Myocyte (in vitro differentiated cells): ENCODE measurements around the gene PRSS36. TPM values are rescaled to one million over a fixed set of nuclear protein-coding genes. Genes with fewer than 3 reads are reported as not detected.
A peak's percentile ranks its signal among the peaks of the same experiment; 100 is the strongest.
"Not testable (repeated sequence)": the region's sequence is repeated elsewhere in the genome, so short reads cannot be mapped to it uniquely, and the experiment has no call there.

Experiments used
- DNase-seq: peaks from one replicate; pipeline ENCODE4 v3.0.0-alpha.2; 2012; ENCODE audit warnings: low read depth
- total RNA-seq: library from RNA; depleted of rRNA; stranded (reverse); fragments of >200 nt; gene quantifications from 2 replicates; pipeline ENCODE4 v1.2.3, GENCODE V29; 2014

PRSS36 gene
- total RNA-seq, 1 donor from 2014 or later = 0.51 TPM

DNA sequence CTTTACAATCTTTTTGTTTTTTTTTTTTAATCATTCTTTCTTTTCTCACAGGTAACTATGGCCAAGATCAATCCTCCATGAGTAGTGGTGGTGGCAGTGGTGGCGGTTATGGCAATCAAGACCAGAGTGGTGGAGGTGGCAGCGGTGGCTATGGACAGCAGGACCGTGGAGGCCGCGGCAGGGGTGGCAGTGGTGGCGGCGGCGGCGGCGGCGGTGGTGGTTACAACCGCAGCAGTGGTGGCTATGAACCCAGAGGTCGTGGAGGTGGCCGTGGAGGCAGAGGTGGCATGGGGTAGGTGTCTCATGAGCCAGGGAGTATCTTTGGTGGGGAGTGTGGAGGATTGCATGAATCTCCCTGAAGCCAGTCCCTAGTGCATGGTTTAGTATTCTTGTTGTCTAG lies 35.0 kb upstream of the PRSS36 start:
- no peak for DNase-seq

DNA sequence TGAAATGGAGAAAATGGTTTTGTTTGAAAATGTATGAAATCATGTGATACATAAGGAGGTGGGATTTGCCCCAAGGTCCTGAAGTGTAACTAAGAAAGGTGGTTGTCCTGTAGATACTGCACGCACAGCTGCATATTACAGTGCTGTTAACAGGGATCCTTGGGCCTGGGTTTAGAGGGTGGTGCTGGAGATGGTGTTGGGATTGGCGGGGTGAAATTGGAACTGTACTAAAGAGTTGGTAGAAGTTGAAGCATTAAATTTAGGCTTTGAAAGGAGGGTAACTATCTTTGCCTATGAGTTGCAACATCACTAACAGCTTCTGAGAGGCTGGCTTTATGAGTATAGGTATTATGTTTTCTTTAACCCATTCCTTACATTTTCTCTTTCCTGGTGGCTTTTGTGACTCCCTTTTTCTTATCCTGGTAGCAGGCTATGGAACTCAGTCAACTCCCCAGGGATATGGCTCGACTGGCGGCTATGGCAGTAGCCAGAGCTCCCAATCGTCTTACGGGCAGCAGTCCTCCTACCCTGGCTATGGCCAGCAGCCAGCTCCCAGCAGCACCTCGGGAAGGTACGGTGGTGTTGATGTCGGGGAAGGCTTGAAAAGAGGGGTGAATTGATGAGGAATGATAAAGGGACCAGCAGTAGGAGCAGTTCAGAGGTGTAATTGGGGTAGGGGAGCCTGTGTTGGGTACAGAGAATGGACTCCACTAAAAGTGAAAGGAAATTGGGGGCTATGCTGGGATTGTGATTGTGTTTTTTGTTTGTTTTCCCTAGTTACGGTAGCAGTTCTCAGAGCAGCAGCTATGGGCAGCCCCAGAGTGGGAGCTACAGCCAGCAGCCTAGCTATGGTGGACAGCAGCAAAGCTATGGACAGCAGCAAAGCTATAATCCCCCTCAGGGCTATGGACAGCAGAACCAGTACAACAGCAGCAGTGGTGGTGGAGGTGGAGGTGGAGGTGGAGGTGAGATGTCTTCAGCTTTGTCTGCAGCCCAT lies 33.9 kb upstream of the PRSS36 start:
- DNase-seq = no peak

DNA sequence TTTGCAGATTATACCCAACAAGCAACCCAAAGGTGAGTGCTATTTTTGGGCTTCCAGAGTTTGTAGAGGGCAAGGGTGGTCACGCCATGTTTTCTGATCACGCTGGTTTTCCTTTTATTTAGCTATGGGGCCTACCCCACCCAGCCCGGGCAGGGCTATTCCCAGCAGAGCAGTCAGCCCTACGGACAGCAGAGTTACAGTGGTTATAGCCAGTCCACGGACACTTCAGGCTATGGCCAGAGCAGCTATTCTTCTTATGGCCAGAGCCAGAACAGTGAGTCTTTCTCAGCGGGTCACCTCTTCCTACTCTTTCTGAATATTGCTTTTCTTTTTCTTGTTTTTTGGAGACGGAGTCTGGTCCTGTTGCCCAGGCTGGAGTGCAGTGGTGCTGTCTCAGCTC lies 32.5 kb upstream of the PRSS36 start:
- no peak for DNase-seq

DNA sequence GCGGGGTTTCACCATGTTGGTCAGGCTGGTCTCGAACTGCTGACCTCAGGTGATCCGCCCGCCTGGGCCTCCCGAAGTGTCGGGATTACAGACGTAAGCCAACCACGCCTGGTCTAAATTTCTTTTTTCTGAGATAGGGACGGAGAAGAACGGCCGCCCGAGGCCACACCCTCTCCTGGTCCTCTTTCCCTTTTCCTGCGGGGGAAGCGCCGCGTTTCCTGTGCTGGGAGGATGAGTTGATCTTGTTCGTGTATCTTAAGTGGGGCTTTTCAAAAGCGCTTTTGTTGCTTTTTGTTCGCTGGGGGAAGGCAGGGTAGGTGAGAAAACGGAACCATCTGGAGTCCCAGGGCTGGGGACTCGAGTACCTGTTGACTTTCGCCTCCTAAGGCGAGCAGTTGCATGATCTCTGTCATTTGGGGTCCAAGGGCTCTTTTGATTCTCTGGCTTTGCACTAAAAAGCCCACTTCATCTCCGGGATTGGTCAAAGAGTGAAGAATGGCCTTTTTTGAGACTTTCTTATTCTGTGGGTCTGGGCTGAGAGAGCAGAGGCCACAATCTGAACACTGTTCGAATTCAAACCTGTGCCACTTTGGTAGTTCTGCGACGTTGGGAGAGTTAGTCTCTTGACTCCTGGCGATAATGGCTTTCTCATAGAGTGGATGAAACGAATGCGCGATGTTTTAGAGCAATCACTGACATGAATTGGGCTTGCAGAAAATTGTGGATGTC lies 31.4 kb upstream of the PRSS36 start:
- no peak for DNase-seq

DNA sequence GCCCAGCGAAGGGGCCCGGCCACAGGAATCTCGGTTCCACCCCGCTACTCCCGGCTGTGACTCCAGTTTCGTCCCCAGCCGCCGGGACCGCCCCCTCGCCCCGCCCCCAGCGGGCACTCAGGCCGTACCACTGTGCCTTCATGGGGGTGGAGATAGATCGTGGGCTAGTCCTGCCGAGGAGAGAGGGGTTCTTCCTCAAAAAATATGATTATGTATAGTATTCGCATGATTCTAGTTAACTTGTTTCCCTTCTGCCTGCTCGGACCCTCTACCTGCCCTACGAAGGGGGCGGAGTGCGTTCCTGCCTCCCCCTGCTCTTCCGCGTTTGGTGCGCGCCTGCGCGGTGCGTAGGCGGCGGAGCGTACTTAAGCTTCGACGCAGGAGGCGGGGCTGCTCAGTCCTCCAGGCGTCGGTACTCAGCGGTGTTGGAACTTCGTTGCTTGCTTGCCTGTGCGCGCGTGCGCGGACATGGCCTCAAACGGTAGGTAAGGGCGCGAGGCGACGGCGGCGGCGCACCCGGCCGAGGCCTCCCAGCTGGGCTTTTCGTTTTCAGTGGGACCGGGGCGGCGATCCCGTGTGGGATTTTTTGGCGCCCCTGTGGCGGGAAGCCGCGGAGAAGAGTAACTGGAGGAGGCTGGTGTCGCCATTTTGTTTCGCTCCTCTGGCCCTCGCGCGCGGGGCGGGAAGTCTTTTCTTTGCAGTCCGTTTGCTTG lies 30.0 kb upstream of the PRSS36 start, which contains the start of gene FUS:
Gene FUS (plus strand): TSS at position 393 of the 713 bp plus-strand sequence. CDS start 76 bp downstream, at position 469.
- peak; percentile 89 for DNase-seq

DNA sequence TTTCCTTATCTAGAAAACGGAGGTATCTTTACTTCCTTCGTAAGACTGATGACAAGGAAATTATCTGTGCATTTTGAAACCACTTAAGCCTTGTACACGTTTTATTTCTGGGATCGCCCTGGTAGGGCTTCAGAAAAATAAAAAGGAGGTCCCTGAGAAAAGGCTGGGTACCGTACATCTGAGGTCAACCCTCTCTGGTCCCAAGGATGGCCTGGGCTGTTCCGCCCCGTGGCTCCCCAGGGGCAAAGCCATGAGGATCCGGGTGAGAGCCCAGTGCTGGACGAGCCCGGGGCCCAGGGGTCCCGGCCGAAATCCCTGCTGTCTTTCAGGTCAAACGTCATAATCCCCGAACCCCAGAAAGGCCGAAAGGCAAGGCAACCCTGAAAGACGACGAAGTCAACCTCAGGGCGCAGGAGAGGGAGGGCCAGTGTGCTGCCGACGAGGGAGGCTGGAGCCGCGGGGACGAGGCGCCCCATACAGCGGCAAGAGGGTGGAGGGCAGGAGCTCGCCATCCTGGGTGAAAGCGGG lies 29.4 kb upstream of the PRSS36 start:
- no peak for DNase-seq

DNA sequence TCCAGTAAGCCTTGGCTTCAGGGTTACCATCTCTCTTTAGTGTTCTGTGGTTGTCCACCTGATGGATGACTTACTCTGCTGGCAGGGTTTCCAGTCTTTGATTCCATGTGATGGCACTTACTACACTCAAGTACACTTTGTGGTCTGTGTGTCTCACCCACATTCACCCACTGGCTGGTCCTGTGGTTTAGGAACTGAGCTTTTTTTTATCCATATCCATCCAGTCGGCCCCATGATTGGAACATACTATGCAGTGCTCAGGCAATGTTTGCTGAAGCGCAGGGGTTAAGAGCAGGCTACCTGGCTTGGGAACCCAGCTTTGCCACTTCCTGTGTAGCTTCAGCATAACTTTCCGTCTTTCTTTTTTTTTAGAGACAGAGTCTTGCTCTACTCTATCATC lies 27.3 kb upstream of the PRSS36 start:
- DNase-seq = peak; percentile 98

DNA sequence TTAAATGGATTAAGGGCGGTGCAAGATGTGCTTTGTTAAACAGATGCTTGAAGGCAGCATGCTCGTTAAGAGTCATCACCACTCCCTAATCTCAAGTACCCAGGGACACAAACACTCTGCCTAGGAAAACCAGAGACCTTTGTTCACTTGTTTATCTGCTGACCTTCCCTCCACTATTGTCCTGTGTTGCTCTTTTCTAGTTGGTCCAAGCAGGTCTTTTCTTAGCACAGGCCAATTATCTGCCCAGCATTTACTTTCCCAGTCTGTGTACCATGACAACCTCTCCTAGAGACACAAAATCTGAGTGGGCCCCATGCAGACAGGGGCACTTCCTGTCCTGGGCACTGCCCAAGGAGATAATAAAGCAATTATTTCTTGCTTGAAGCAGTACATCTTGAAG lies 20.2 kb upstream of the PRSS36 start:
- DNase-seq = not testable (repeated sequence)

DNA sequence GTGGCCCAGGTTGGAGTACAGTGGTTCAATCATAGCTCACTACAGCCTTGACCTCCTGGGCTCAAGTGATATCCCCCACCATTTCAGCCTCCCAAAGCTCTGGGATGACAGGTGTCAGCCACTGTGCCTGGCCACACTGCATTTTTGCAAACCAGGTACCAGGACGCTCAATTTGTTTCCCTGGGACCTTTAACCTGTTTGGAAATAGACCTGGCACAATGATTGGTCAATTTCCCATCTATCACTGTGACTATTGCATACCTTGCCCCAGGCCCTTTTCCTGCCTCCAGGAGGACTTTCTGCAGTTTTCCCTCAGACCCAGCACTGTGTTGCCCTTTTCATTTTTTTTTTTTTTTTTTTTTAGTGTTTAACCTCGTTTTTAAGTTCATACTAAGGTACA lies 19.0 kb upstream of the PRSS36 start:
- no peak for DNase-seq

DNA sequence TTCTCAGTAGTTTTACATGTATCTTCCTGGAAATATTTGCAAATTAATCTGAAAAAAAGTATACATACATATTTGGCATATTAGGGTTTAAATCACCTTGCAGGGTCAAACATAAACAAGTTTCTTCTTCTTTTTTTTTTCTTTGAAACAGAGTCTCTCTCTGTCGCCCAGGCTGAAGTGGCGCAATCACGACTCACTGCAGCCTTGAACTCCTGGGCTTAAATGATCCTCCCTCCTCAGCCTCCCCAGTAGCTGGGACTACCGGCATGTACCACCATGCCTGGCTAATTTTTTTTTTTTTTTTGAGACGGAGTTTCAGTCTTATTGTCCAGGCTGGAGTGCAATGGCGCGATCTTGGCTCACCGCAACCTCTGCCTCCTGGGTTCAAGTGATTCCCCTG lies 17.4 kb upstream of the PRSS36 start:
- no peak for DNase-seq

DNA sequence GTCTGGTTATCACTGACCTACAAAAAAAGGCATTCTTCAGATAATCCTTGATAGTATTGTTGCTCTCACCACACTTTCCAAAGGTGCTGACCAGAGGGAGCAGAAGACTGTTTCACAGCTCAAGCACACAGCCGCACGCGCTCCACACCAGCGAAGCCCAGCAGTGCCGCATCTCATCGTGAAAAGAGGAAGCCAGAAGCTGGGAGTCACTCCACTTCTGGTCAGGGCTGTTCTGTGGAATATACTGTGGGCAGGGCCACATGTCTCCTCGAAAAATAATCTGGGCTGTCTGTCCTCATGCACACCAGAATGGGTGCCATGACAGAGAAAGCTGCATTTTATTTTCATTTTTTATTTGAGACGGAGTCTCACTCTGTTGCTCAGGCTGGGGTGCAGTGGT lies 7.3 kb upstream of the PRSS36 start:
- DNase-seq = no peak

DNA sequence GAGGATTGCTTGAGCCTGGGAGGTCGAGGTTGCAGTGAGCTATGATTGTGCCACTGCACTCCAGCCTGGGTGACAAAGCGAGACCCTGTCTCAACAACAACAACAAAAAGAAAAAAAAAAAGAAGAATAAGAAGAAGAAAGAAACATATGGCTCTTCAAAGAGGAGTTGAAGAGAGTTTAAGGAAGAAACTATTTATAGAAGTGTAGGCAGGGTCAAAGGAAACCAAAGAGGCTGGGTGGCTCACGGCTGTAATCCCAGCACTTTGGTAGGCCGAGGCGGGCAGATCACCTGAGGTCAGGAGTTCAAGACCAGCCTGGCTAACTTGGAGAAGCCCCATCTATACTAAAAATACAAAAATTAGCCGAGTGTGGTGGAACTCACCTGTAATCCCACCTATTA lies 1.1 kb upstream of the PRSS36 start:
- not testable (repeated sequence) for DNase-seq

DNA sequence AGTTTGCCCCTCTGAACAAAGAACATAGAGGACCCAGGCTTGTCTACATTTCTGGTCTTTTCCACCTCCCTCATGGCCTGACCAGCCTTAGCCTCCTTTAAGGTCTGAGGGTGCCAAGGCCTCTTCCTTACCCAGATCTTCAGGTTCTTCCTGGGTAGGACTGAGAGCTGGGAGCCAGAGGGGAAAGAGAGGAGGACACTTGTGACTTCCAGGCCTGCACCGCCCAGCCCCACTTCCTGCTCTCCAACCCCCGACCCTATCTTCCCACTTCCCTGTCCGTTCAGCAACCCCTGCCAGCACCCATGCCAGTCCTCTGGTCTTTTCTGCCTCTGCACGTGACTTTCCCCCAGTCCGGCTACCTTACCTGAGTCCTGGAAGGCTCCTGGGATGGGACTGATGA lies 534 bp downstream of the PRSS36 start:
- no peak for DNase-seq

DNA sequence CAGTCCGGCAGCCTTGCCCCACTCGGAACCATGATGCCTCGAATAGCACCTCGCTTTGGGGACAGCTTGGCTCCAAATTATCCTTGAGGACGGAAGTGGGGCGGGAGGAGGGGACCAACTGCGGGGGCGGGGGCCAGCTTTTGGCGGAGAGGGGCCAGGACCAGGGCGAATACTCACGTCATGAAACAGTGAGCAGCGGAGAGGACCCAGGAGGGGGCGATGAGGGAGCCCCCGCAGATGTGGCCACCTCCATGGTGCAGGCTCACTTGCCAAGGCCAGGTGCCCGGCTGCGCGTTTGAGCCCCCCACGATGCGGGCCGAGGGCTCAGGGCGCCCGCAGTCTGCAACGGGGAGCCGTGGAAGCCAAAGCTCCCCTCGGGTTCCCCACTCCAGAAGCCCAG lies 970 bp downstream of the PRSS36 start:
- DNase-seq = no peak

DNA sequence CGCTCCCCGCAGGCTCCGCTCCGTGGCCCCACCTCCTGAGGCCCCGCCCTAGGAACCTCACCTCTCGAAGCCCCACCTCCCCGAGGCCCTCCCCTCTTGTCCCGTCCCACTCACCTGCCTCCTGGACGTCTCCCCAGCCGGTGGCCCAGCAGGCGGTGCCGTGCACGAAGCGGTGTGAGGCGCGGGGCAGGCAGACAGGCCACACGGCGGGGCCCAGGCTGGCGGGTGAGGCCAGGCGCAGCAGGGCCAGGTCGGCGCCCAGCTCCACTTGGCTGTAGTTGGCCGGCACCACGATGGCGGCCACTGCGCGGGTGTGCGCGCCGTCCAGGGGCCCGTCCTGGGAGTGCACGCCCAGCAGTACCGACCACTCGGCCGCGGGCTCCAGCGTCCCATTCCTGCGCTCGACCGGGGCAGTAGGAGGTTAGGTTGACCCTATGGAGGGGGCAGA lies 1.6 kb downstream of the PRSS36 start:
- no peak for DNase-seq

DNA sequence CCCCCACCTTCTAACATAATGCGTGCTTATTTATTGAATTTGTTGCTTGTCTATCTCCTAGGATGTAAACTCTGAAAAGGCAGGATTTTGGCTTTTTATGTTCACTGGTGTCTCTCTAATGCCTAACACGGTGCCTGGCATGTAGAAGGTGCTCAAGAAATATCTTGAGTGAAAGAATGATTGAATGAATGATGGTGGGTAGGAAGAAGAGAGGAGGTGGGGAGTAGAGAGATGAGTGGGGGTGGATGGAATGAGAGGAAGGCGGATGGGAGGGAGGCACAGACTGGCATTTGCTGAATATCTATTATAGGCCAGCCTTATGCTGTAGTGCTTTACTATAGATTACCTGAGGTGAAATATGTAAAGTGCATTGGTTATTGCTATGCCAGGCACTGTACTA lies 2.3 kb downstream of the PRSS36 start:
- DNase-seq = no peak

DNA sequence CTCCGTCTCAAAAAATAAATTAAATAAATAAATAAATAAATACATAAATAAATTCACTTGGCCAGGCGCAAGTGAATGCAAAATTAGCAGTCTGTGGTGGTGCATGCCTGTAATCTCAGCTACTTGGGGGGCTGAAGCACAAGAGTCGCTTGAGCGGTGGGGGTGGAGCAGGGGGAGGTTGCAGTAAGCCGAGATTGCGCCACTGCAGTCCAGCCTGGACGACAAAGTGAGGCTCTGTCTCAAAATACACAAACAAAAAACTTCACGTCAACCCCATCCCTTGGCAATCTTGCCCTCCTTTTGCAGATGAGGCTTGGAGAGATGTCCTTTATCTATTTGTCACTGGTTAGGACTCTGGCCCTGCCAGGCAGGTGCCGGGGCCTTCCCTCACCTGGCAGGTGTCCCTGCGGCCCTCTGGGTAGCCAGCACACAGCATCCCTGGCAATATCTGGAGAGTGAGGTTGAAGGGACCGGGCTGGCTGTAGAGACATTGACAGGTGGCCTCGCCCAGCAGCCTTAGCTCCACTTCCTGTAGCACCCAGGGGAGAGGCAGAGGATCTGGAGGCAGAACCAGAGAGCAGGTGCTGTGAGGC lies 4.4 kb downstream of the PRSS36 start:
- DNase-seq = no peak

DNA sequence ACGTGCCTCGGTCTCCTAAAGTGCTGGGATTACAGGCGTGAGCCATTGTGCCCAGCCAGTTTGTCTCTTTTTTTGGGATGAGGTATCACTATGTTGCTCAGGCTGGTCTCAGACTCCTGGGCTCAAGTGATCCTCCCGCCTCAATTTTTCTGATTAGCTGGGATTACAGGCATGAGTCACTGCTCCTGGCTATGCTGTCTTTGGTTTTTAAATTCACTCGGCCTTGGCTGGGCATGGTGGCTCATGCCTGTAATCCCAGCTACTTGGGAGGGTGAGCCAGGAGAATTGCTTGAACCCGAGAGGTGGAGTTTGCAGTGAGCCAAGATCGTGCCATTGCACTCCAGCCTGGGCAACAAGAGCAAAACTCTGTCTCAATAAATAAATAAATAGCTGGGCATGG lies 5.4 kb downstream of the PRSS36 start:
- DNase-seq = not testable (repeated sequence)

DNA sequence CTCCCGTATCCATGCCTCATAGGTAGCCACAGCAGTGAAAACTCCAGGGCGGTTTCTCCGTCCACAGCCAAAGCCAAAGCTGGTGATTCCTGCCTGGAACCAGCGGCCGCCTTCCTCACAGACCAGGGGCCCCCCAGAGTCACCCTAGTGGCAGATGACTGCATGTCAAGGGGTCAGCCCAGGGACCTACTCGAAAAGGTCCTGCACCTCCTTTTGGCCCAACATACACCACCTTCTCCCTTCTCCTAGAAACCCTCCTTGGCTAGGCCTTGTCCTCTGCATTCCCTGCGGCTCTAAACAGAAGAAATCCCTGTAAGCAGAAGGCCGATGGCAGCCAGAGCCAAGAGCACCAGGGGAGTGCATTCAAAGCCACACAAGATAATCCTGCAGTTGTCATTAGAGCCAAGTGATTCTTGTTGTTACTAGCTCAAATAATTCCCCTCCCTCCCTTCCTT lies 6.1 kb downstream of the PRSS36 start:
- DNase-seq = no peak

DNA sequence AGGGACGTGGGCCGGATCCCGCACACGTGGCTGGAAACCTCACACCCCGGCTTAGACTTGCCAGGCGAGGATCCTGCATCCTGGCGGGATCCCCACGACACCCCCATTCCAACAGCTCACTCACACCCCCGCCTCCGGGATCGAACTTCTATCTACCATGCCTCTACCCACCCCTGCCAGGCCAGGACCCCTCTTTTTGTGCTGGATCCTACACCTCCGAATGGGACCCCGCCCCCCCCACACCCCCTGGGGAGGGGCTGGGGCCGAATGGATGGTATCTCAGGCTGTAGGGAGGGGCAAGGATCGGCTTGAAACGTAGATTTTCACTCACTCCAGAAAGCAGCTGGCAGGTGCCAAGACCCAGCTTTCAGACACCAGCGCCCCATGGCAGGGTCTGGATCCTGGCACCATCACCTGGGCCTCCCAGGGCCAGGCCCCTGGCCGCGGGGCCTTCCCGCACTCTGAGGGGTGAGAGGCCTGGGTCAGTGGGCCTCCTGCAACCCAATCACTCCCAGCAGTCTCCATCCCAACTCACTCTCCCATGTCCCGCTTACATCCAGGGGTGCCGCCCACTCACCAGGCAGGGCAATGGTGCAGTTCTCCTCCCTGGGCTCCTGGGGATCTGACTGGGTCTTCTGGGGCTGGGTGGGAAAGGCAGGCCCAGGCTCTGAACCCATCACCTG lies 6.7 kb downstream of the PRSS36 start:
- no peak for DNase-seq
